OCI-LY1 (cell line): ENCODE results near the gene SYNGAP1.

Experiments used
- H2AFZ ChIP-seq: fragments of 200-600 bp; sonication (generic), shearing (Covaris generic); 2 replicates; pipeline ENCODE4 v1.6.0; 2014; ENCODE audit warnings: antibody characterized with exemption, mild to moderate bottlenecking, low read length
- H3F3A ChIP-seq: fragments of 200-600 bp; sonication (generic), shearing (Covaris generic); 2 replicates; pipeline ENCODE4 v1.6.0; 2014; ENCODE audit warnings: mild to moderate bottlenecking, antibody characterized with exemption, low read length, moderate library complexity; ENCODE audit not compliant: insufficient read depth
- H3K27ac ChIP-seq: fragments of 200-600 bp; sonication (generic); 2 replicates; pipeline ENCODE4 v1.5.1; 2014; ENCODE audit warnings: low read length, mixed run types, mild to moderate bottlenecking, low read depth; ENCODE audit not compliant: poor library complexity, severe bottlenecking
- H3K27me3 ChIP-seq: fragments of 200-600 bp; sonication (generic); 2 replicates; pipeline ENCODE4 v1.6.0; 2014; ENCODE audit warnings: antibody characterized with exemption, mild to moderate bottlenecking, low read length, moderate library complexity; ENCODE audit not compliant: insufficient read depth
- H3K36me3 ChIP-seq: fragments of 200-600 bp; sonication (generic); 2 replicates; pipeline ENCODE4 v1.6.1; 2014; ENCODE audit warnings: mild to moderate bottlenecking, antibody characterized with exemption, low read length, moderate library complexity, mixed read lengths; ENCODE audit not compliant: insufficient read depth
- H3K4me1 ChIP-seq: fragments of 200-600 bp; sonication (generic); 2 replicates; pipeline ENCODE4 v1.5.1; 2014; ENCODE audit warnings: mild to moderate bottlenecking, low read length, moderate library complexity; ENCODE audit not compliant: insufficient read depth, severe bottlenecking
- H3K4me2 ChIP-seq: fragments of 200-600 bp; sonication (generic), shearing (Covaris generic); 2 replicates; pipeline ENCODE4 v1.6.1; 2014; ENCODE audit warnings: low read length
- H3K4me3 ChIP-seq: fragments of 200-600 bp; sonication (generic); 2 replicates; pipeline ENCODE4 v1.5.1; 2014; ENCODE audit warnings: low read length, low read depth, mild to moderate bottlenecking, mixed read lengths; ENCODE audit not compliant: poor library complexity, severe bottlenecking
- H3K79me2 ChIP-seq: fragments of 200-600 bp; shearing (Covaris generic); 2 replicates; pipeline ENCODE4 v1.6.1; 2016; ENCODE audit warnings: mixed run types, low read length, mixed read lengths; ENCODE audit not compliant: insufficient read depth
- H3K9ac ChIP-seq: fragments of 200-600 bp; sonication (generic), shearing (Covaris generic); 2 replicates; pipeline ENCODE4 v1.6.1; 2014; ENCODE audit warnings: mild to moderate bottlenecking, low read length, mixed read lengths
- H3K9me2 ChIP-seq: fragments of 200-600 bp; sonication (generic), shearing (Covaris generic); 2 replicates; pipeline ENCODE4 v1.6.1; 2014; ENCODE audit warnings: low read depth, mild to moderate bottlenecking, low read length, mixed read lengths
- H3K9me3 ChIP-seq: fragments of 200-600 bp; shearing (Covaris generic); 2 replicates; pipeline ENCODE4 v1.6.1; 2014; ENCODE audit warnings: low read length, mixed read lengths
- H4K20me1 ChIP-seq: fragments of 200-600 bp; sonication (generic), shearing (Covaris generic); 2 replicates; pipeline ENCODE4 v1.6.0; 2016; ENCODE audit warnings: mild to moderate bottlenecking, low read length; ENCODE audit not compliant: insufficient read depth
- CTCF ChIP-seq: fragments of 200-600 bp; sonication (generic), shearing (Covaris generic); IDR thresholded peaks from 2 replicates; pipeline ENCODE4 v1.5.1; 2017; ENCODE audit warnings: mild to moderate bottlenecking, antibody characterized with exemption, low read length, moderate library complexity, mixed read lengths
- EZH2 ChIP-seq: fragments of 200-600 bp; sonication (generic), shearing (Covaris generic); IDR thresholded peaks from 2 replicates; pipeline ENCODE4 v1.8.0; 2017; ENCODE audit warnings: borderline replicate concordance, mixed run types, mild to moderate bottlenecking, antibody characterized with exemption, low read length, moderate library complexity, mixed read lengths

The SYNGAP1 gene

GRCh38 chr6:33441457-33441856, 21.6 kb downstream of the SYNGAP1 start:
- Histone ChIP-seq H2AFZ (no peak overlapping the region), H3K4me2 (no peak overlapping the region), H3K79me2 (no peaks in the 10 kb centered on the region), H3K27me3 (no peaks in the 10 kb centered on the region), H3K4me3 (no peak overlapping the region), H3K9ac (no peak overlapping the region), H3K4me1 (no peaks in the 10 kb centered on the region), H3F3A (no peaks in the 10 kb centered on the region), H3K27ac (no peak overlapping the region), H3K9me3 (no peaks in the 10 kb centered on the region), H3K9me2 (no peaks in the 10 kb centered on the region), H4K20me1 (no peaks in the 10 kb centered on the region), H3K36me3 (peaks cover 31% of the 10 kb centered on the region)
- no peak for TF ChIP-seq EZH2
- TF ChIP-seq CTCF = no peak

GRCh38 chr6:33442283-33442682, 22.4 kb downstream of the SYNGAP1 start:
- H3F3A ChIP-seq = no peaks in the 10 kb centered on the region
- H3K9me3 ChIP-seq = no peaks in the 10 kb centered on the region
- no peak overlapping the region for H3K27ac ChIP-seq
- H3K27me3 ChIP-seq = no peaks in the 10 kb centered on the region
- no peaks in the 10 kb centered on the region for H3K4me1 ChIP-seq
- H4K20me1 ChIP-seq = no peaks in the 10 kb centered on the region
- no peak overlapping the region for H3K4me2 ChIP-seq
- peaks cover 25% of the 10 kb centered on the region for H3K36me3 ChIP-seq
- no peaks in the 10 kb centered on the region for H3K9me2 ChIP-seq
- H3K79me2 ChIP-seq = no peaks in the 10 kb centered on the region
- no peak overlapping the region for H3K4me3 ChIP-seq
- no peak for TF ChIP-seq CTCF
- TF ChIP-seq EZH2 = no peak
- no peak overlapping the region for H2AFZ ChIP-seq
- H3K9ac ChIP-seq = no peak overlapping the region

DNA sequence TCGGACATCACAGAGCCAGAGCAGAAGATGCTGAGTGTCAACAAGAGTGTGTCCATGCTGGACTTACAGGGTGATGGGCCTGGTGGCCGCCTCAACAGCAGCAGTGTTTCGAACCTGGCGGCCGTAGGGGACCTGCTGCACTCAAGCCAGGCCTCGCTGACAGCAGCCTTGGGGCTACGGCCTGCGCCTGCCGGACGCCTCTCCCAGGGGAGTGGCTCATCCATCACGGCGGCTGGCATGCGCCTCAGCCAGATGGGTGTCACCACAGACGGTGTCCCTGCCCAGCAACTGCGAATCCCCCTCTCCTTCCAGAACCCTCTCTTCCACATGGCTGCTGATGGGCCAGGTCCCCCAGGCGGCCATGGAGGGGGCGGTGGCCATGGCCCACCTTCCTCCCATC, 23.2 kb downstream of the SYNGAP1 start:
- Histone ChIP-seq H3K36me3 (peaks cover 24% of the 10 kb centered on the region), H3K27ac (no peak overlapping the region), H2AFZ (no peak overlapping the region), H3K9me2 (no peaks in the 10 kb centered on the region), H3F3A (no peaks in the 10 kb centered on the region), H3K4me2 (no peak overlapping the region), H3K27me3 (no peaks in the 10 kb centered on the region), H4K20me1 (no peaks in the 10 kb centered on the region), H3K4me3 (no peak overlapping the region), H3K79me2 (no peaks in the 10 kb centered on the region), H3K4me1 (no peaks in the 10 kb centered on the region), H3K9me3 (no peaks in the 10 kb centered on the region), H3K9ac (no peak overlapping the region)
- TF ChIP-seq EZH2 (no peak), CTCF (no peak)
